ENCODE data around the gene CDH4. TPM values are rescaled to one million over a fixed set of nuclear protein-coding genes. Genes with fewer than 3 reads are reported as not detected.

CDH4 gene
- total RNA-seq, 1 experiment from 2014 or later: not detected

DNA sequence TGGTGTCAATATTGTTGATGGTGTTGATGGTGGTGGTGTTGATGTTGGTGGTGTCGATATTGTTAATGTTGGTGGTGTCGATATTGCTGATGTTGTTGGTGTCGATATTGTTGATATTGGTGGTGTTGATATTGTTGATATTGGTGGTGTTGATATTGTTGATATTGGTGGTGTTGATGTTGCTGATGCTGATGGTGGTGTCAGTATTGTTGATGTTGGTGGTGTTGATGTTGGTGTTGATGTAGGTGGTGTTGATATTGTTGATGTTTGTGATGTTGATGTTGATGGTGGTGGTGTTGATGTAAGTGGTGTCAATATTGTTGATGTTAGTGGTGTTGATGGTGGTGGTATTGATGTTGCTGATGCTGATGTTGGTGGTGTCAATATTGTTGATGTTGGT lies 240.0 kb downstream of the CDH4 start:
- Histone ChIP-seq H3K9ac (ENCODE audit: low read length) (no peak overlapping the region), H3K27ac (ENCODE audit: low read length) (no peak overlapping the region)
- no peak for DNase-seq

GRCh38 chr20:61493798-61494305 lies 241.8 kb downstream of the CDH4 start:
- Histone ChIP-seq H3K9me2 (replicated peaks; ENCODE audit: insufficient read depth, low read length) (no peaks in the 10 kb centered on the region), H4K20me1 (ENCODE audit: insufficient read depth, low read depth, low read length) (no peaks in the 10 kb centered on the region), H3K27ac (ENCODE audit: low read length) (no peak overlapping the region), H3K4me1 (ENCODE audit: low read length) (no peaks in the 10 kb centered on the region), H2AFZ (ENCODE audit: low read length) (no peak overlapping the region), H3K79me2 (ENCODE audit: low read length) (no peaks in the 10 kb centered on the region), H3K4me2 (ENCODE audit: low read depth, low read length, poor library complexity, severe bottlenecking) (no peak overlapping the region), H3K9me3 (ENCODE audit: low read length) (no peaks in the 10 kb centered on the region), H3K9ac (ENCODE audit: low read length) (no peak overlapping the region), H3K27me3 (ENCODE audit: low read length) (no peaks in the 10 kb centered on the region), H3K36me3 (ENCODE audit: insufficient read depth, low read length) (no peaks in the 10 kb centered on the region), H3K4me3 (ENCODE audit: low read length) (no peak overlapping the region)
- DNase-seq: no peak

More for the DNA sequence above, 240.0 kb downstream of the CDH4 start:
- Histone ChIP-seq H4K20me1 (ENCODE audit: insufficient read depth, low read depth, low read length) (no peaks in the 10 kb centered on the region), H3K36me3 (ENCODE audit: insufficient read depth, low read length) (no peaks in the 10 kb centered on the region), H3K9me3 (ENCODE audit: low read length) (no peaks in the 10 kb centered on the region), H2AFZ (ENCODE audit: low read length) (no peak overlapping the region), H3K4me2 (ENCODE audit: low read depth, low read length, poor library complexity, severe bottlenecking) (no peak overlapping the region), H3K9me2 (replicated peaks; ENCODE audit: insufficient read depth, low read length) (no peaks in the 10 kb centered on the region), H3K4me3 (ENCODE audit: low read length) (no peak overlapping the region), H3K4me1 (ENCODE audit: low read length) (no peaks in the 10 kb centered on the region), H3K27me3 (ENCODE audit: low read length) (no peaks in the 10 kb centered on the region), H3K79me2 (ENCODE audit: low read length) (no peaks in the 10 kb centered on the region)

GRCh38 chr20:61494763-61495575 lies 242.9 kb downstream of the CDH4 start:
- Histone ChIP-seq H3K9ac (ENCODE audit: low read length) (no peak overlapping the region), H2AFZ (ENCODE audit: low read length) (no peak overlapping the region), H3K4me3 (ENCODE audit: low read length) (no peak overlapping the region), H3K27me3 (ENCODE audit: low read length) (no peaks in the 10 kb centered on the region), H3K79me2 (ENCODE audit: low read length) (no peaks in the 10 kb centered on the region), H3K9me2 (replicated peaks; ENCODE audit: insufficient read depth, low read length) (no peaks in the 10 kb centered on the region), H3K9me3 (ENCODE audit: low read length) (no peaks in the 10 kb centered on the region), H3K4me1 (ENCODE audit: low read length) (no peaks in the 10 kb centered on the region), H4K20me1 (ENCODE audit: insufficient read depth, low read depth, low read length) (no peaks in the 10 kb centered on the region), H3K27ac (ENCODE audit: low read length) (no peak overlapping the region), H3K4me2 (ENCODE audit: low read depth, low read length, poor library complexity, severe bottlenecking) (no peak overlapping the region), H3K36me3 (ENCODE audit: insufficient read depth, low read length) (no peaks in the 10 kb centered on the region)
- DNase-seq: no peak

DNA sequence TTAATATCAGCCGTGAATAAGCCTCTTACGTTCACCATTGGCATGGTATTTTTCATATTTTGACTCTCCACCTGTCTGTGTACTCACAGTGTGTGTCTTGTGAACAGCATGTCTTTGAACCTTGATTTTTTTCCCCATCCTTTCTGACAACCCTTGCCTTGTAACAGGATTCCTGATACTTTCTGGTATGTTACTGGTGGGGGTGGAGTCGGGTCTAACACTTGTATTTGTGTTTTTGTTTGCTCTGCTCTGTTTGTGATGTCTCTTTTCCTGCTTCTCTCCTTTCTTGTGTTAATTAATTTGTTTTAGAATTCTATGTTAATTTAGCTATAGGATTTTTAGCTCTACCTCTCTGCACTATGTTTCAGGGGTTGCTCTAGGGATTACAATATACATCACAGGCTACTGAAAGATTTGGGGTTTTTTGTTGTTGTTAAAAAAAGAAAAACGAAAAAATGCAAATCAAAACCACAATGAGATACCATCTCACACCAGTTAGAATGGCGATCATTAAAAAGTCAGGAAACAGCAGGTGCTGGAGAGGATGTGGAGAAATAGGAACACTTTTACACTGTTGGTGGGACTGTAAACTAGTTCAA lies 245.1 kb downstream of the CDH4 start:
- H3K9me3 ChIP-seq (ENCODE audit: low read length): no peaks in the 10 kb centered on the region
- no peaks in the 10 kb centered on the region for H3K36me3 ChIP-seq (ENCODE audit: insufficient read depth, low read length)
- H3K4me3 ChIP-seq (ENCODE audit: low read length): no peak overlapping the region
- no peaks in the 10 kb centered on the region for H3K4me1 ChIP-seq (ENCODE audit: low read length)
- no peaks in the 10 kb centered on the region for H4K20me1 ChIP-seq (ENCODE audit: insufficient read depth, low read depth, low read length)
- H3K27ac ChIP-seq (ENCODE audit: low read length): no peak overlapping the region
- no peaks in the 10 kb centered on the region for H3K27me3 ChIP-seq (ENCODE audit: low read length)
- no peaks in the 10 kb centered on the region for H3K9me2 ChIP-seq (replicated peaks; ENCODE audit: insufficient read depth, low read length)
- H3K79me2 ChIP-seq (ENCODE audit: low read length): no peaks in the 10 kb centered on the region
- no peak overlapping the region for H3K4me2 ChIP-seq (ENCODE audit: low read depth, low read length, poor library complexity, severe bottlenecking)
- no peak for DNase-seq
- H3K9ac ChIP-seq (ENCODE audit: low read length): no peak overlapping the region
- no peak overlapping the region for H2AFZ ChIP-seq (ENCODE audit: low read length)

DNA sequence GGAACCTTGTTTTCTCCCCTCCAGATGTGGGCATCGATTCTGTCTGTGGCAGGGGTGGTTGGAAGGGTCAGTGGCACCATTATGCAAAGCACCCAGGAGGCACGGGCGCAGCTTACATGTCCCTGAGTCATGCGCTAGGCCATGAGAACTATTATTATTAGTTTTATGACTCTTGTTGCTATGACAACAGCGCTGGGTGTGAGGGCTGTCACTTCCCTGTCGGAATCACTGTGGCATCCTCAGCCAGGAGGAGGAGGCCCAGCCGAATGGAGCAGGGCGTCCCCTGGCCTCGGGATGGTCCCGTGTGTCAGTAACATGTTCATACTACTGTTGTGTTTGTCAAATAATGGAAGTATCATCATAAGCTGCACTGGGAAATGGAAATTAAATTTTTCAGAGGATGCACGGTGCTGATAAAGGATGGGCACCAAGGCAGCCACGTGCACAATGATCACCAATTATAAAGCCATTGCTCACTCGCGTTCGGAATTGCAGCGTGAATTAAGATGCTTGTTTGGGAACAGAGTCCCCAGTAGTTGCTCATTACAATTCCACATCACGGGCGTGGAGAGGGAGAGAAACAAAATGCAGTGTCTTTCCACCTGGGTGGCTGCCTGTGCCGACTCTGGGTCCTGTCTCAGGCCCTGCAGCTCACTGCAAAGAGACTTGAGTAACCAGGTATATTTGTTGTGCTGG lies 247.9 kb downstream of the CDH4 start:
- no peaks in the 10 kb centered on the region for H3K4me1 ChIP-seq (ENCODE audit: low read length)
- H2AFZ ChIP-seq (ENCODE audit: low read length): no peak overlapping the region
- H4K20me1 ChIP-seq (ENCODE audit: insufficient read depth, low read depth, low read length): no peaks in the 10 kb centered on the region
- H3K79me2 ChIP-seq (ENCODE audit: low read length): no peaks in the 10 kb centered on the region
- H3K27ac ChIP-seq (ENCODE audit: low read length): no peak overlapping the region
- H3K27me3 ChIP-seq (ENCODE audit: low read length): no peaks in the 10 kb centered on the region
- no peak for DNase-seq
- H3K4me2 ChIP-seq (ENCODE audit: low read depth, low read length, poor library complexity, severe bottlenecking): no peak overlapping the region
- no peak overlapping the region for H3K4me3 ChIP-seq (ENCODE audit: low read length)
- H3K9me3 ChIP-seq (ENCODE audit: low read length): no peaks in the 10 kb centered on the region
- no peak overlapping the region for H3K9ac ChIP-seq (ENCODE audit: low read length)
- no peaks in the 10 kb centered on the region for H3K36me3 ChIP-seq (ENCODE audit: insufficient read depth, low read length)
- no peaks in the 10 kb centered on the region for H3K9me2 ChIP-seq (replicated peaks; ENCODE audit: insufficient read depth, low read length)

GRCh38 chr20:61500791-61501321 lies 248.8 kb downstream of the CDH4 start:
- no peaks in the 10 kb centered on the region for H3K36me3 ChIP-seq (ENCODE audit: insufficient read depth, low read length)
- H4K20me1 ChIP-seq (ENCODE audit: insufficient read depth, low read depth, low read length): no peaks in the 10 kb centered on the region
- H3K4me3 ChIP-seq (ENCODE audit: low read length): no peak overlapping the region
- DNase-seq: no peak
- no peak overlapping the region for H3K9ac ChIP-seq (ENCODE audit: low read length)
- H3K9me3 ChIP-seq (ENCODE audit: low read length): no peaks in the 10 kb centered on the region
- H2AFZ ChIP-seq (ENCODE audit: low read length): no peak overlapping the region
- no peaks in the 10 kb centered on the region for H3K27me3 ChIP-seq (ENCODE audit: low read length)
- no peaks in the 10 kb centered on the region for H3K9me2 ChIP-seq (replicated peaks; ENCODE audit: insufficient read depth, low read length)
- H3K4me1 ChIP-seq (ENCODE audit: low read length): no peaks in the 10 kb centered on the region
- no peak overlapping the region for H3K27ac ChIP-seq (ENCODE audit: low read length)
- no peak overlapping the region for H3K4me2 ChIP-seq (ENCODE audit: low read depth, low read length, poor library complexity, severe bottlenecking)
- no peaks in the 10 kb centered on the region for H3K79me2 ChIP-seq (ENCODE audit: low read length)

- Histone ChIP-seq H3K27me3 (ENCODE audit: low read length) (no peaks in the 10 kb centered on the region), H3K4me3 (ENCODE audit: low read length) (no peak overlapping the region), H3K9me2 (replicated peaks; ENCODE audit: insufficient read depth, low read length) (no peaks in the 10 kb centered on the region), H4K20me1 (ENCODE audit: insufficient read depth, low read depth, low read length) (no peaks in the 10 kb centered on the region), H3K79me2 (ENCODE audit: low read length) (no peaks in the 10 kb centered on the region), H3K4me2 (ENCODE audit: low read depth, low read length, poor library complexity, severe bottlenecking) (no peak overlapping the region), H3K9ac (ENCODE audit: low read length) (no peak overlapping the region), H3K36me3 (ENCODE audit: insufficient read depth, low read length) (no peaks in the 10 kb centered on the region), H3K9me3 (ENCODE audit: low read length) (no peaks in the 10 kb centered on the region), H2AFZ (ENCODE audit: low read length) (no peak overlapping the region), H3K27ac (ENCODE audit: low read length) (no peak overlapping the region), H3K4me1 (ENCODE audit: low read length) (no peaks in the 10 kb centered on the region)
- no peak for DNase-seq
Measured at GRCh38 chr20:61502433-61502832, 250.4 kb downstream of the CDH4 start.

DNA sequence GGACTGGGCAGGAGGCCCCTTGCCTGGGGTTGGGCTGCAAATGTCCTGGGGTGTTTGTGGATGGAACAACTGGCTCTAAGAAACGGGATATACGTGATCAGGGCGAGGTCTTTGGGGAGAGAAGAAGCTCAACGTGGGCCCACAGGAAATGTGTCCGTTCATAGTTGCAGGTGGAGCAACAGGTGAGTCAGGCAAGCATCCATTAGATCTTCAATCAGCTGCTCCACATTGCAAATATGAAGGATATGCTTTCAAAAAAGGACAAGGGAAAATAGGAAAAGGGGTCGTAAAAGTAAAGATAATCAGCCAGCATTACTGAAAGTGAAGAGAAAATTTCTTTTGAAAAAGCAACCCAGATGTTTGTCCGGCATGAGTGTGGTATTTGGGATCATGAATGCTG lies 251.0 kb downstream of the CDH4 start:
- Histone ChIP-seq H3K4me3 (ENCODE audit: low read length) (no peak overlapping the region), H3K9me3 (ENCODE audit: low read length) (no peaks in the 10 kb centered on the region), H2AFZ (ENCODE audit: low read length) (no peak overlapping the region), H3K36me3 (ENCODE audit: insufficient read depth, low read length) (no peaks in the 10 kb centered on the region), H3K27me3 (ENCODE audit: low read length) (no peaks in the 10 kb centered on the region), H3K27ac (ENCODE audit: low read length) (no peak overlapping the region), H3K4me2 (ENCODE audit: low read depth, low read length, poor library complexity, severe bottlenecking) (no peak overlapping the region), H3K4me1 (ENCODE audit: low read length) (no peaks in the 10 kb centered on the region), H3K9ac (ENCODE audit: low read length) (no peak overlapping the region), H4K20me1 (ENCODE audit: insufficient read depth, low read depth, low read length) (no peaks in the 10 kb centered on the region), H3K79me2 (ENCODE audit: low read length) (no peaks in the 10 kb centered on the region), H3K9me2 (replicated peaks; ENCODE audit: insufficient read depth, low read length) (no peaks in the 10 kb centered on the region)
- DNase-seq: no peak

Data from Karpas-422 (cell line).